ENCODE data around the gene RGN.

Gene RGN

DNA sequence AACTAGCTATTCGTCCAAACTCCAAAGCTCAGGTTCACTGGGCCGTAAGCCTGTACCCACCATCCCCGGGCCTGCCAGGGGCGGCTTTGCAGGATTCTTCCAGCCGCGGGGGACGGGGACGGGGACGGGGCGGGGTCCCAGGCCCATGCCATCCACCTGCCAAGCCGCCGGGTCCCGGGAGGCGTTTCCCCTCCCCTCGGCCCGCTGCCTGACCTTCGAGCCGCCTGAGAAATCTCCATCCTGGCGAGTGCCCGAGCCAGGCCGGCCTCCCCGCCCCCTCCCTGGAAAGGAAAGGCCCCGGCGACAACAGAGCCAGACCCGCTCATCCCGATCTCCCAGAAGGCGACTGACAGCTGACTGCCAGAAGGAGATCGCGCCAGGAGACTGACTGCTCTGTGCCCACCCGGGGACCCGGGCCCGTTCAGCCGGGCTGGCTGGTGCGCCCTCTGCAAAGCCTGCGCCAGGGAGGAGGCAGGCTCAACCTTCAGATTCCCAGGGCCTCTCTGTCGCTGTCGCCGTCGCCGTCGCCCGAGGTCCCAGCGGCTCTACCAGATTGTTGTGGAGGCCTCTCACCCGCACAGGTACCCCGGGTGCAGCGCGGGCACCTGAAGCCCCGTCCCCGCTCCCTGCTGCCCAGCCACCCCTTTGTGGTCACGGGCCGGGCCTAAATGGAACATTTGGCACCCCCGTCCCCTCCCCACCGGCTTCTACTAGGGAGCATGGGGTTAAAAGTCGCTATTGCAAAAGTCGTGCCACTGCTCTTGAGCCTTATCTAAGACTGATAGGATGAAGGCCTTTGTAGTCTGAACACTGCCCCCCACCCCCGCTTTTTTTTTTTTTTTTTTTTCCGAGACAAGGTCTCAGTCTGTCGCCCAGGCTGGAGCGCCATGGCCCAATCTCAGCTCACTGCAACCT is at the start of gene RGN:
Gene RGN, plus strand, starts transcription at position 315 of the 915 bp plus-strand sequence. CDS start 2,702 bp downstream, outside the sequence.
- Histone ChIP-seq H3K27ac (peak within 1 kb of the TSS; percentile 72 to 84), H3K27me3 (no peaks in the 10 kb centered on the region), H3K4me3 (peak within 1 kb of the TSS; percentile 57), H3K9me3 (no peaks in the 10 kb centered on the region), H3K36me3 (no peaks in the 10 kb centered on the region), H3K4me1 (peaks cover 0 to 14% (median 0%) of the 10 kb centered on the region in 4 donors)
- intact Hi-C loops (cut with DNase I; ENCODE audit: low total_unique reads): no loop called here
- DNase-seq: peak in 1 of 2 donors; percentile 61
- TF ChIP-seq, protein P1, sequence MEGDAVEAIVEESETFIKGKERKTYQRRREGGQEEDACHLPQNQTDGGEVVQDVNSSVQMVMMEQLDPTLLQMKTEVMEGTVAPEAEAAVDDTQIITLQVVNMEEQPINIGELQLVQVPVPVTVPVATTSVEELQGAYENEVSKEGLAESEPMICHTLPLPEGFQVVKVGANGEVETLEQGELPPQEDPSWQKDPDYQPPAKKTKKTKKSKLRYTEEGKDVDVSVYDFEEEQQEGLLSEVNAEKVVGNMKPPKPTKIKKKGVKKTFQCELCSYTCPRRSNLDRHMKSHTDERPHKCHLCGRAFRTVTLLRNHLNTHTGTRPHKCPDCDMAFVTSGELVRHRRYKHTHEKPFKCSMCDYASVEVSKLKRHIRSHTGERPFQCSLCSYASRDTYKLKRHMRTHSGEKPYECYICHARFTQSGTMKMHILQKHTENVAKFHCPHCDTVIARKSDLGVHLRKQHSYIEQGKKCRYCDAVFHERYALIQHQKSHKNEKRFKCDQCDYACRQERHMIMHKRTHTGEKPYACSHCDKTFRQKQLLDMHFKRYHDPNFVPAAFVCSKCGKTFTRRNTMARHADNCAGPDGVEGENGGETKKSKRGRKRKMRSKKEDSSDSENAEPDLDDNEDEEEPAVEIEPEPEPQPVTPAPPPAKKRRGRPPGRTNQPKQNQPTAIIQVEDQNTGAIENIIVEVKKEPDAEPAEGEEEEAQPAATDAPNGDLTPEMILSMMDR (IDR thresholded peaks at IDR 0.05): no peak

DNA sequence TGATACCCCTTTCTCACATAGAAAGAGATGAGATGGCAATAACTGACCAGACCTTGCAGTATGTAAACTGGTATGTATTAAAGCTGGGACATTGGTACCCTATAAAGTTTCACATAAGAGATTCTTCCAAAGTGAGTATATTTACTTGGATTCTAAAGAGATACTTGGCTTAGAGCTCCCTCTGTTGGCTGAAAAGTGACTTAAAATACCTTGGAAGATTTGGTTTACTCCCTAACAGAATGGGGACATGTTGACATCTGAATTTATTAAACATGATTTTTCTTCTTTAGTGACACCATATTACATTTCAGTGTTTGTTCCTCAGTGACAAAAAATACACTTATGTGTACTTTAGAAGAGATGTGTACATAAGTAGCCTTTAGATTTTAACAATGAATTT is 47.9 kb upstream of the RGN start:
- no peak for DNase-seq
- Histone ChIP-seq H3K27ac (no peak overlapping the region), H3K4me3 (no peak overlapping the region), H3K4me1 (no peaks in the 10 kb centered on the region), H3K9me3 (no peaks in the 10 kb centered on the region), H3K36me3 (no peaks in the 10 kb centered on the region), H3K27me3 (no peaks in the 10 kb centered on the region)
- intact Hi-C loops (cut with DNase I; ENCODE audit: low total_unique reads): no loop called here
- TF ChIP-seq, protein P1 (IDR thresholded peaks at IDR 0.05): peak; percentile 40 to 48

DNA sequence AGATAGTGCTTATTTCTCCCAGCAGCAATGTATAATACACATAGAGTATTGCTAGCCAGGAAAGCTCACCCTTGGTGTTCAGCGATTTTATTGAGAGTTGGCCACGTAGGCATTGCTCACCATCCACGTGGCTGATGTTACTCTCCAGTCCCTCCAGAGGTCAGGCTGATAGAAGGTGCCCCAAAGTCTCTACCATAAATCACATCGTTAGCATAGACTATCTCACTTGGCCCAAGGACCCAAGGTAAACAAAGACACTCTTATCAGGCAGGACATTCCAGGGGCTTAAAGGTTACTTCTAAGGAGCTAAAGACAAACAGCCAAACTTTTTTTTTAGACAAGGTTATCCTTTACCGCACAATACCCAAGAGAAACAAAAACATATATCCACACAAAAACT is 30.3 kb upstream of the RGN start:
- no peak for DNase-seq
- Histone ChIP-seq H3K36me3 (no peaks in the 10 kb centered on the region), H3K4me3 (no peak overlapping the region), H3K9me3 (peaks cover 0 to 9% (median 0%) of the 10 kb centered on the region in 3 donors), H3K27ac (no peak overlapping the region), H3K27me3 (no peaks in the 10 kb centered on the region), H3K4me1 (no peaks in the 10 kb centered on the region)
- intact Hi-C loops (cut with DNase I; ENCODE audit: low total_unique reads): no loop called here
- TF ChIP-seq, protein P1 (IDR thresholded peaks at IDR 0.05): no peak

DNA sequence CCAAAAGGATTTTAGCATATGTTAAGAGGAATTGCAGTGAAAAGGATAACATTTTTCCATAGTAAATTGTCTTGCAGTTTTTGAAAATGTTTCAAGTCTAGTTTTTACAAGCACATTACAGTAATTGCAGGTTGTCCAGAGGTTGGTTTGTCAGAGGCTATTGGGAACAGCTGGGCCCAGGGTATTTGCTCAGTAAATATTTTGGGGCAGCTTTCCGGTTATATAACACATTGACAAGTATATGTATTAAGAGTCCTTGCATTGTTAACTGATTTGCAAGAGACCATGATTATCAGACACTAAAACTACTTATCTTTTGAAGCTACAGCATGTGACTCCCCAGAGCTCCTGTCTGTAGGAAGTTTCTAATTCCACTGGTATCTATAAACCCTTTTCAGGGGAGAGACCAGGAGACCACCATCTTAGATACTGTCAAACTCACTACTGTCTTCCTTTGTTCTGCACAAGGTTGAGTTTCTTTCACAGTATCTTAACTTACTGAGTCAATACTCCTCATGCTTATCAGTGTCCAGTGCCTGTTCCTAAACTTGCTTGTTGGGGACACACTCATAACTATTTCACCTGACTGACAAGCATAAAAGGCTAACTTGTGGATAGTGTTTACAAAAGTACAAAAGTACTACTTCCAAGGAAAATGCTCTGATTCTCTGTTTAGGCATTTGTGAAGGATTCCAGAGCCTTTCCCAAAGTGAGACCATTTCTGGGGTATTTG is 18.9 kb upstream of the RGN start:
- no peak overlapping the region for H3K4me3 ChIP-seq
- peaks cover 0 to 9% (median 0%) of the 10 kb centered on the region in 3 donors for H3K36me3 ChIP-seq
- intact Hi-C loops (cut with DNase I; ENCODE audit: low total_unique reads): no loop called here
- DNase-seq: no peak
- H3K27me3 ChIP-seq: no peaks in the 10 kb centered on the region
- H3K9me3 ChIP-seq: no peaks in the 10 kb centered on the region
- TF ChIP-seq, protein P1 (IDR thresholded peaks at IDR 0.05): no peak
- H3K27ac ChIP-seq: no peak overlapping the region
- no peaks in the 10 kb centered on the region for H3K4me1 ChIP-seq

DNA sequence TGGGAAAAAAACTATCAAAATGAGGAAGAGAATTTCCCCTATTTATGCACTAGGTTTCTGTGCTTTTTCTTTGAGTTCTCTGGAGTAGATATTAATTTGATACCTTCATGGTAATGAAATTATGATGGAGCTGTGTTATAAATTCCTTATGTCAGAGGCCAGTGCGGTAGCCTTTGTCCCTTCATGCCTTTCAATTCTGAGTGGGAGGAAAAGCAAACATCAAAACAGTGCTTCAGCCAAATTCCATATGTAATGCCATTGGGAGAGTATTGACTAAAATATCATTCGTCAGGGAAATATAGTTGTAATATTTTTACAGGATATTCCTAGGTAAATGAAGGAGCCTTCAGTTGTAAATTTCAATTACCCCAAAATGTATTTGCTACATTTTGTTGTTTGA is 17.5 kb upstream of the RGN start:
- H3K27me3 ChIP-seq: no peaks in the 10 kb centered on the region
- DNase-seq: no peak
- peaks cover 0 to 9% (median 0%) of the 10 kb centered on the region in 3 donors for H3K36me3 ChIP-seq
- intact Hi-C loops (cut with DNase I; ENCODE audit: low total_unique reads): no loop called here
- H3K27ac ChIP-seq: no peak overlapping the region
- TF ChIP-seq, protein P1 (IDR thresholded peaks at IDR 0.05): no peak
- no peaks in the 10 kb centered on the region for H3K4me1 ChIP-seq
- H3K4me3 ChIP-seq: no peak overlapping the region
- H3K9me3 ChIP-seq: no peaks in the 10 kb centered on the region

All from tibial artery (tissue), 4 donors.